H9 (cell line): ENCODE data around the gene CARHSP1. TPM values are rescaled to one million over a fixed set of nuclear protein-coding genes. Genes with fewer than 3 reads are reported as not detected.

ENCODE experiments used
- DNase-seq: peaks from one replicate; pipeline ENCODE4 v3.0.0-alpha.2; 2017
- H2AFZ ChIP-seq: one replicate; pipeline ENCODE4 v1.6.1; 2013; ENCODE audit warnings: mild to moderate bottlenecking, low read length, control low read depth, moderate library complexity
- H2AK5ac ChIP-seq: 2 replicates; pipeline ENCODE4 v1.6.1; 2013; ENCODE audit warnings: low read length, control low read depth, mixed read lengths; ENCODE audit not compliant: insufficient read length
- H2BK120ac ChIP-seq: one replicate; pipeline ENCODE4 v1.6.1; 2013; ENCODE audit warnings: low read depth, mild to moderate bottlenecking, low read length, control low read depth, inconsistent platforms; ENCODE audit not compliant: poor library complexity, severe bottlenecking
- H2BK12ac ChIP-seq: 2 replicates; pipeline ENCODE4 v1.6.1; 2013; ENCODE audit warnings: low read length, control low read depth, mixed read lengths, low read depth; ENCODE audit not compliant: insufficient read length
- H2BK15ac ChIP-seq: 2 replicates; pipeline ENCODE4 v1.6.1; 2013; ENCODE audit warnings: low read depth, low read length, control low read depth
- H2BK20ac ChIP-seq: one replicate; pipeline ENCODE4 v1.6.1; 2013; ENCODE audit warnings: low read depth, mild to moderate bottlenecking, low read length, control low read depth, inconsistent platforms; ENCODE audit not compliant: poor library complexity, severe bottlenecking
- H2BK5ac ChIP-seq: 2 replicates; pipeline ENCODE4 v1.6.1; 2013; ENCODE audit warnings: low read length, control low read depth, mixed read lengths; ENCODE audit not compliant: insufficient read length
- H3K14ac ChIP-seq: 2 replicates; pipeline ENCODE4 v1.6.1; 2013; ENCODE audit warnings: low read length, control low read depth; ENCODE audit not compliant: insufficient read depth
- H3K18ac ChIP-seq: 2 replicates; pipeline ENCODE4 v1.6.1; 2013; ENCODE audit warnings: low read depth, mild to moderate bottlenecking, mixed read lengths, low read length, control low read depth; ENCODE audit not compliant: insufficient read length
- H3K23ac ChIP-seq: 2 replicates; pipeline ENCODE4 v1.6.1; 2013; ENCODE audit warnings: low read length, control low read depth, mixed read lengths, low read depth; ENCODE audit not compliant: insufficient read length
- H3K23me2 ChIP-seq: 2 replicates; pipeline ENCODE4 v1.6.1; 2013; ENCODE audit warnings: low read depth, mild to moderate bottlenecking, mixed read lengths, low read length, control low read depth; ENCODE audit not compliant: insufficient read length, poor library complexity, severe bottlenecking
- H3K27ac ChIP-seq: 2 replicates; pipeline ENCODE4 v1.5.1; 2013; ENCODE audit warnings: low read length, control low read depth, mixed read lengths, low read depth; ENCODE audit not compliant: insufficient read length
- H3K27me3 ChIP-seq: 2 replicates; pipeline ENCODE4 v1.6.1; 2013; ENCODE audit warnings: low read length, control low read depth, inconsistent platforms; ENCODE audit not compliant: insufficient read depth
- H3K4ac ChIP-seq: 2 replicates; pipeline ENCODE4 v1.6.1; 2013; ENCODE audit warnings: low read depth, mild to moderate bottlenecking, control low read depth, inconsistent platforms, low read length, moderate library complexity
- H3K4me1 ChIP-seq: 2 replicates; pipeline ENCODE4 v1.6.1; 2013; ENCODE audit warnings: low read length, control low read depth, inconsistent platforms; ENCODE audit not compliant: insufficient read depth
- H3K4me2 ChIP-seq: 2 replicates; pipeline ENCODE4 v1.6.1; 2013; ENCODE audit warnings: low read length, control low read depth, mixed read lengths; ENCODE audit not compliant: insufficient read length, insufficient read depth
- H3K56ac ChIP-seq: 2 replicates; pipeline ENCODE4 v1.6.1; 2013; ENCODE audit warnings: low read depth, mild to moderate bottlenecking, mixed read lengths, low read length, control low read depth; ENCODE audit not compliant: insufficient read length
- H3K79me1 ChIP-seq: 2 replicates; pipeline ENCODE4 v1.6.1; 2013; ENCODE audit warnings: low read depth, mild to moderate bottlenecking, moderate library complexity, low read length, control low read depth, inconsistent platforms; ENCODE audit not compliant: insufficient read depth, poor library complexity, severe bottlenecking
- H3K79me2 ChIP-seq: 2 replicates; pipeline ENCODE4 v1.6.1; 2013; ENCODE audit warnings: low read length, control low read depth, inconsistent platforms; ENCODE audit not compliant: insufficient read depth
- H3K9ac ChIP-seq: 2 replicates; pipeline ENCODE4 v1.6.1; 2013; ENCODE audit warnings: low read length, control low read depth, mixed read lengths; ENCODE audit not compliant: insufficient read length; ENCODE audit errors: extremely low read depth
- H3K9me3 ChIP-seq: one replicate; pipeline ENCODE4 v1.6.1; 2013; ENCODE audit warnings: low read depth, low read length, inconsistent platforms; ENCODE audit not compliant: control insufficient read depth
- H3T11ph ChIP-seq: one replicate; pipeline ENCODE4 v1.6.1; 2013; ENCODE audit warnings: mild to moderate bottlenecking, low read length, control low read depth, inconsistent platforms
- H4K20me1 ChIP-seq: one replicate; pipeline ENCODE4 v1.6.1; 2013; ENCODE audit not compliant: control insufficient read depth, insufficient read length, insufficient read depth
- H4K5ac ChIP-seq: 2 replicates; pipeline ENCODE4 v1.6.1; 2013; ENCODE audit warnings: low read depth, mild to moderate bottlenecking, mixed read lengths, low read length, control low read depth; ENCODE audit not compliant: insufficient read length
- H4K8ac ChIP-seq: replicated peaks from 2 replicates; pipeline ENCODE4 v1.6.1; 2013; ENCODE audit warnings: low read length, control low read depth, mixed read lengths, low read depth; ENCODE audit not compliant: insufficient read length
- H4K91ac ChIP-seq: 2 replicates; pipeline ENCODE4 v1.6.1; 2013; ENCODE audit warnings: low read depth, mild to moderate bottlenecking, moderate library complexity, mixed read lengths, low read length, control low read depth; ENCODE audit not compliant: insufficient read length
- H3K27ac Mint-ChIP-seq, 3 experiments: 2 replicates in 2 of 3; 3 replicates in 1 of 3; pipeline ENCODE4 v1.8.0; 2020 to 2021; ENCODE audit warnings: mixed read lengths in 3 of 3, mild to moderate bottlenecking in 1 of 3, moderate library complexity in 1 of 3
- H3K27me3 Mint-ChIP-seq: 2 replicates; pipeline ENCODE4 v1.8.0; 2021; ENCODE audit warnings: low read depth, mild to moderate bottlenecking, moderate library complexity, mixed read lengths
- H3K36me3 Mint-ChIP-seq, 3 experiments: 2 replicates in 2 of 3; 3 replicates in 1 of 3; pipeline ENCODE4 v1.8.0; 2020 to 2021; ENCODE audit warnings: low read depth in 3 of 3, mixed read lengths in 3 of 3; ENCODE audit not compliant: insufficient read depth in 1 of 3
- H3K4me1 Mint-ChIP-seq, 2 experiments: 2 replicates each; pipeline ENCODE4 v1.8.0; 2020; ENCODE audit warnings: mixed read lengths in 2 of 2
- H3K4me3 Mint-ChIP-seq, 2 experiments: 2 replicates in 1 of 2; 3 replicates in 1 of 2; pipeline ENCODE4 v1.8.0; 2020 to 2021; ENCODE audit warnings: mild to moderate bottlenecking in 2 of 2, mixed read lengths in 2 of 2, moderate library complexity in 1 of 2
- H3K9me3 Mint-ChIP-seq, 2 experiments: 2 replicates in 1 of 2; 3 replicates in 1 of 2; pipeline ENCODE4 v1.8.0; 2020; ENCODE audit warnings: mild to moderate bottlenecking in 2 of 2, mixed read lengths in 2 of 2, moderate library complexity in 1 of 2
- CTCF ChIP-seq: fragments of 200-600 bp; sonication (generic); conservative IDR thresholded peaks from 3 replicates; pipeline ENCODE4 v1.8.0; 2021; ENCODE audit warnings: antibody characterized with exemption, mild to moderate bottlenecking
- WGBS: extraction: QIAGEN DNeasy Blood & Tissue Kit; methylation state at CpG from one replicate; pipeline ENCODE4 v1.1.7; 2013; ENCODE audit warnings: missing lambda C conversion rate, low lambda C conversion rate, mixed read lengths; ENCODE audit not compliant: insufficient read length; ENCODE audit errors: extremely low coverage; 5-methylcytosine and 5-hydroxymethylcytosine counted together
- total RNA-seq: library from RNA; stranded (reverse); gene quantifications from 2 replicates; pipeline ENCODE4 v1.2.1, GENCODE V29; 2021

Gene CARHSP1
- total RNA-seq, 1 experiment from 2014 or later, result 194 TPM

GRCh38 chr16:8887431-8887765 is 18.6 kb upstream of the CARHSP1 start:
- Histone ChIP-seq H2BK120ac (no peak overlapping the region), H3T11ph (no peak overlapping the region), H4K20me1 (peaks cover 4% of the 10 kb centered on the region), H3K9me3 (no peaks in the 10 kb centered on the region), H4K91ac (no peak overlapping the region), H3K79me2 (no peaks in the 10 kb centered on the region), H4K5ac (no peak overlapping the region), H3K18ac (no peak overlapping the region), H3K23me2 (no peaks in the 10 kb centered on the region), H4K8ac (no peak overlapping the region), H2BK5ac (no peak overlapping the region), H3K14ac (no peak overlapping the region), H3K27ac (no peak overlapping the region), H3K4ac (no peak overlapping the region), H3K9ac (no peak overlapping the region), H3K56ac (no peak overlapping the region), H3K79me1 (no peaks in the 10 kb centered on the region), H2AFZ (no peak overlapping the region), H2AK5ac (no peak overlapping the region), H2BK15ac (no peak overlapping the region), H3K4me1 (no peaks in the 10 kb centered on the region; the same call in 1 of the 2 replicates), H2BK20ac (no peak overlapping the region), H3K27me3 (no peaks in the 10 kb centered on the region), H3K4me2 (no peak overlapping the region), H2BK12ac (no peak overlapping the region), H3K23ac (no peak overlapping the region)
- Mint-ChIP-seq H3K9me3 (no peaks in the 10 kb centered on the region), H3K27ac (peak overlapping the region in 1 of 3 experiments; percentile 8; a peak in 3 of 7 replicates), H3K27me3 (peaks cover 2% of the 10 kb centered on the region), H3K4me3 (no peak overlapping the region), H3K4me1 (peaks cover 22 to 24% of the 10 kb centered on the region in 2 experiments), H3K36me3 (peaks cover 24 to 43% (median 30%) of the 10 kb centered on the region in 3 experiments; a peak in 6 of 7 replicates)
- WGBS, result no CpG with 5 or more reads among the region's 6 CpGs
- TF ChIP-seq CTCF, result no peak
- DNase-seq, result no peak
